K562 (cell line): Measurements from ENCODE around the gene ZSWIM4. TPM values are rescaled to one million over a fixed set of nuclear protein-coding genes. Genes with fewer than 3 reads are reported as not detected.

ENCODE experiments used
- ARID1B ChIP-seq: fragments of 450-650 bp; IDR thresholded peaks from 2 replicates; pipeline ENCODE4 v1.6.1; 2016; ENCODE audit warnings: antibody characterized with exemption, mild to moderate bottlenecking, inconsistent platforms
- DDX20 ChIP-seq: fragments of 450-650 bp; IDR thresholded peaks from 2 replicates; pipeline ENCODE4 v1.6.1; 2016; ENCODE audit warnings: missing genetic modification characterization, low read depth, mild to moderate bottlenecking, missing compliant biosample characterization, moderate library complexity
- DPF2 ChIP-seq: fragments of 450-650 bp; IDR thresholded peaks from 2 replicates; pipeline ENCODE4 v1.6.1; 2016
- EGR1 ChIP-seq: fragments of 450-650 bp; conservative IDR thresholded peaks from 2 replicates; pipeline ENCODE4 v1.6.1; 2017; ENCODE audit warnings: mild to moderate bottlenecking
- ELF2 ChIP-seq: fragments of 250-450 bp; sonication (Bioruptor Pico); IDR thresholded peaks from 2 replicates; pipeline ENCODE4 v1.5.0; 2021; ENCODE audit warnings: mild to moderate bottlenecking
- FOS ChIP-seq: IDR thresholded peaks from 3 replicates; pipeline ENCODE4 v1.6.1; 2011; ENCODE audit not compliant: insufficient read length; ENCODE audit errors: extremely low read depth
- KDM2B ChIP-seq: fragments of 250-450 bp; sonication (Bioruptor Pico); IDR thresholded peaks from 2 replicates; pipeline ENCODE4 v1.8.0; 2021; ENCODE audit warnings: mild to moderate bottlenecking, moderate library complexity
- MAFG ChIP-seq: fragments of 450-650 bp; conservative IDR thresholded peaks from 2 replicates; pipeline ENCODE4 v1.6.1; 2016; ENCODE audit warnings: missing genetic modification characterization, missing compliant biosample characterization
- NCOA1 ChIP-seq: fragments of 450-650 bp; IDR thresholded peaks from 2 replicates; pipeline ENCODE4 v1.6.1; 2016; ENCODE audit warnings: low read depth
- NCOA6 ChIP-seq: fragments of 450-650 bp; IDR thresholded peaks from 2 replicates; pipeline ENCODE4 v1.6.1; 2017; ENCODE audit warnings: mild to moderate bottlenecking
- NFXL1 ChIP-seq: fragments of 450-650 bp; formaldehyde crosslinking; IDR thresholded peaks from 2 replicates; pipeline ENCODE4 v1.4.0; 2021; ENCODE audit warnings: mild to moderate bottlenecking
- PHB2 ChIP-seq: fragments of 450-650 bp; IDR thresholded peaks from 2 replicates; pipeline ENCODE4 v1.6.1; 2017; ENCODE audit warnings: low read depth
- RCOR1 ChIP-seq, 2 experiments: IDR thresholded peaks; 2 replicates each; pipeline ENCODE4 v1.6.1; 2012; ENCODE audit warnings: low read depth in 2 of 2, low read length in 2 of 2, borderline replicate concordance in 1 of 2, improper control_type of control experiment in 1 of 2
- SMARCE1 ChIP-seq: fragments of 450-650 bp; IDR thresholded peaks from 2 replicates; pipeline ENCODE4 v1.7.1; 2016; ENCODE audit warnings: mild to moderate bottlenecking
- SPI1 ChIP-seq: IDR thresholded peaks from 2 replicates; pipeline ENCODE4 v1.6.1; 2011; ENCODE audit warnings: low read depth, low read length, control low read depth, borderline replicate concordance
- TAF15 ChIP-seq: fragments of 200-400 bp; formaldehyde crosslinking; IDR thresholded peaks from 2 replicates; pipeline ENCODE4 v1.6.1; 2017; ENCODE audit warnings: mild to moderate bottlenecking, low read depth, low read length, moderate library complexity
- THRAP3 ChIP-seq: fragments of 450-650 bp; IDR thresholded peaks from 2 replicates; pipeline ENCODE4 v1.6.1; 2016; ENCODE audit warnings: mild to moderate bottlenecking, inconsistent platforms, borderline replicate concordance
- ZBTB8A ChIP-seq: fragments of 450-650 bp; IDR thresholded peaks from 2 replicates; pipeline ENCODE4 v1.6.1; 2018; ENCODE audit warnings: mild to moderate bottlenecking, moderate library complexity; ENCODE audit not compliant: partially characterized antibody
- ZC3H8 ChIP-seq: fragments of 450-650 bp; IDR thresholded peaks from 2 replicates; pipeline ENCODE4 v1.6.1; 2017
- polyA plus RNA-seq, 8 experiments: library from polyadenylated mRNA; depleted of rRNA in 4 of 8; stranded (reverse) in 5 of 8; unstranded in 3 of 8; fragments of >200 nt; fragmentation: Nextera tagmentation in 2 of 8; fragmentation: Illumina TruSeq in 1 of 8; extraction: Ambion mirVana in 2 of 8; extraction: Trizol in 1 of 8; gene quantifications; 2 replicates each; pipeline versions ENCODE4 v1.2.1 to v1.2.3, GENCODE V29; 2011 to 2014; ENCODE audit warnings: inconsistent platforms in 1 of 8, missing spikeins in 1 of 8
- total RNA-seq, 7 experiments: library from RNA; depleted of rRNA in 6 of 7; stranded (reverse); fragments of >200 nt in 6 of 7; fragmentation: Illumina TruSeq in 2 of 7; extraction: Trizol in 2 of 7; gene quantifications; 2 replicates each; pipeline versions ENCODE4 v1.2.1 to v1.2.3, GENCODE V29; 2011 to 2021; ENCODE audit warnings: low replicate concordance in 1 of 7
- TF ChIP-seq, protein P1 (sequence below): fragments of 200-800 bp; sonication (Bioruptor generic); IDR thresholded peaks from 2 replicates; pipeline ENCODE4 v1.6.1; 2017; ENCODE audit warnings: missing genetic modification characterization, missing compliant biosample characterization
- TF ChIP-seq, protein P2 (sequence below): fragments of 250-450 bp; sonication (Bioruptor Pico); IDR thresholded peaks from 2 replicates; pipeline ENCODE4 v1.4.0; 2020; ENCODE audit warnings: mild to moderate bottlenecking, moderate library complexity
- TF ChIP-seq, protein P3 (sequence below): fragments of 250-450 bp; sonication (Bioruptor Pico); IDR thresholded peaks from 2 replicates; pipeline ENCODE4 v1.5.0; 2021; ENCODE audit warnings: mild to moderate bottlenecking, moderate library complexity
- TF ChIP-seq, protein P4 (sequence below): sonication (generic); formaldehyde crosslinking; IDR thresholded peaks from 2 replicates; pipeline ENCODE4 v1.9.0; 2022; ENCODE audit warnings: mild to moderate bottlenecking, missing genetic modification reagents

Gene ZSWIM4
- total and polyA plus RNA-seq, 9 of the 15 experiments (the other 6 are each of a cell fraction or from before 2014, with no cell fraction given), result 0.25 to 3.7 (median 0.79) TPM; not detected in 2

DNA sequence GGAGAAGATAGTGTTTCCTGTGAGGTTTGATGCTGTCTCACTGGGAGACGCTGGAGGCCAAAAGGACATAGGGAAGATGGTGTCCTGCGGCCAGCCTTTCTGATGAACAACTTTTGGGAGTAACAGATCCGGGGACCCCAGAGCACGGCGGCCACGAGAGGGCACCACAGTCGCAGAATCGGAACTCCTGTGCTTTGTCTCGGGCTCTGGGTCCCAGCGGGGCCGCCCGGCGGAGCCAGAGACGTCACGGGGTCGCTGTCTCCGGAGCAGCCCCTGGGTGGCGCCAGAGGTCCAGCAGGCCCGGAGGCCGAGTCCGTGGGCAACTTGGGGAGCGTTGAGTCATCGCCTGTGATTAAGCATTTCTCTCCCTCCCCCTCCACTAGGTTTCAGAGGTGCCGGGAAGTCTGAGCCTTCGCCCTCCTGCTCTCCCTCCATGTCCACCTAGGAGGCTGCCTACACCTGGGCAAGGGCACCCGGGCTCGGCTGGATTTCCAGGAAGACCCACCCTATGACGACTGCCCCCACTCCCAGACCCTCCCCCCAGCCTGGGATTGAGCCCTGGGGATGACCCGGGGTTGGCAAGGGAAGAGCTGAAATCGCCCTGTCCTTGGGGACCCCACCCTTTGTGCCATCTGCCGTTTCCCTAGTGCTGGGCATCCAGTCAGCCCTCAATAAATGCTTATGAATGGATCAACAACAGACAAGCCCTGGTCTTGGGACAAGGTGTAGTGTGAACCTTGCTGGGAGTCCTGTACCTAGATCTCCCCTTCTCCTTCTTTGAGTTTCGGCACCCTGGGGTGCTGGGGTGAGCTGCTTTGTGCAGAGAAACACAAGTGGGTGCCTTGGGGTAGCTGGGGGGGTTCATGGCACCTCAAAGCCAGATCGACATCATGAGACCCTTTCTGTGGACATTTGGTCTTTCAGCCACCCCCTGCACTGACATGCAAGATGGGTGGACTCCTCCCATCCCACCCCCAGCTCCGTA, 85.1 kb downstream of the ZSWIM4 start (continued):
- no peak for TF ChIP-seq SPI1
- no peak for TF ChIP-seq DDX20 (tag)
- peak; percentile 82 for TF ChIP-seq SMARCE1
- TF ChIP-seq KDM2B (CRISPR knock-in tag), result no peak
- TF ChIP-seq, protein P1, sequence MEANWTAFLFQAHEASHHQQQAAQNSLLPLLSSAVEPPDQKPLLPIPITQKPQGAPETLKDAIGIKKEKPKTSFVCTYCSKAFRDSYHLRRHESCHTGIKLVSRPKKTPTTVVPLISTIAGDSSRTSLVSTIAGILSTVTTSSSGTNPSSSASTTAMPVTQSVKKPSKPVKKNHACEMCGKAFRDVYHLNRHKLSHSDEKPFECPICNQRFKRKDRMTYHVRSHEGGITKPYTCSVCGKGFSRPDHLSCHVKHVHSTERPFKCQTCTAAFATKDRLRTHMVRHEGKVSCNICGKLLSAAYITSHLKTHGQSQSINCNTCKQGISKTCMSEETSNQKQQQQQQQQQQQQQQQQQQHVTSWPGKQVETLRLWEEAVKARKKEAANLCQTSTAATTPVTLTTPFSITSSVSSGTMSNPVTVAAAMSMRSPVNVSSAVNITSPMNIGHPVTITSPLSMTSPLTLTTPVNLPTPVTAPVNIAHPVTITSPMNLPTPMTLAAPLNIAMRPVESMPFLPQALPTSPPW, result peak; percentile 91
- peak in 1 of 2 experiments; percentile 90; a peak in 2 of 4 replicates for TF ChIP-seq RCOR1 (IDR thresholded peaks at IDR 0.05; ENCODE audit: borderline replicate concordance in 1 of 2, low read depth in 2 of 2, low read length in 2 of 2)
- no peak for TF ChIP-seq NFXL1 (CRISPR knock-in tag)
- TF ChIP-seq, protein P2, sequence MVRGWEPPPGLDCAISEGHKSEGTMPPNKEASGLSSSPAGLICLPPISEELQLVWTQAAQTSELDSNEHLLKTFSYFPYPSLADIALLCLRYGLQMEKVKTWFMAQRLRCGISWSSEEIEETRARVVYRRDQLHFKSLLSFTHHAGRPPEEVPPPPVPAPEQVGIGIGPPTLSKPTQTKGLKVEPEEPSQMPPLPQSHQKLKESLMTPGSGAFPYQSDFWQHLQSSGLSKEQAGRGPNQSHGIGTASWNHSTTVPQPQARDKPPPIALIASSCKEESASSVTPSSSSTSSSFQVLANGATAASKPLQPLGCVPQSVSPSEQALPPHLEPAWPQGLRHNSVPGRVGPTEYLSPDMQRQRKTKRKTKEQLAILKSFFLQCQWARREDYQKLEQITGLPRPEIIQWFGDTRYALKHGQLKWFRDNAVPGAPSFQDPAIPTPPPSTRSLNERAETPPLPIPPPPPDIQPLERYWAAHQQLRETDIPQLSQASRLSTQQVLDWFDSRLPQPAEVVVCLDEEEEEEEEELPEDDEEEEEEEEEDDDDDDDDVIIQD (CRISPR knock-in tag), result no peak
- no peak for TF ChIP-seq THRAP3
- TF ChIP-seq, protein P3, sequence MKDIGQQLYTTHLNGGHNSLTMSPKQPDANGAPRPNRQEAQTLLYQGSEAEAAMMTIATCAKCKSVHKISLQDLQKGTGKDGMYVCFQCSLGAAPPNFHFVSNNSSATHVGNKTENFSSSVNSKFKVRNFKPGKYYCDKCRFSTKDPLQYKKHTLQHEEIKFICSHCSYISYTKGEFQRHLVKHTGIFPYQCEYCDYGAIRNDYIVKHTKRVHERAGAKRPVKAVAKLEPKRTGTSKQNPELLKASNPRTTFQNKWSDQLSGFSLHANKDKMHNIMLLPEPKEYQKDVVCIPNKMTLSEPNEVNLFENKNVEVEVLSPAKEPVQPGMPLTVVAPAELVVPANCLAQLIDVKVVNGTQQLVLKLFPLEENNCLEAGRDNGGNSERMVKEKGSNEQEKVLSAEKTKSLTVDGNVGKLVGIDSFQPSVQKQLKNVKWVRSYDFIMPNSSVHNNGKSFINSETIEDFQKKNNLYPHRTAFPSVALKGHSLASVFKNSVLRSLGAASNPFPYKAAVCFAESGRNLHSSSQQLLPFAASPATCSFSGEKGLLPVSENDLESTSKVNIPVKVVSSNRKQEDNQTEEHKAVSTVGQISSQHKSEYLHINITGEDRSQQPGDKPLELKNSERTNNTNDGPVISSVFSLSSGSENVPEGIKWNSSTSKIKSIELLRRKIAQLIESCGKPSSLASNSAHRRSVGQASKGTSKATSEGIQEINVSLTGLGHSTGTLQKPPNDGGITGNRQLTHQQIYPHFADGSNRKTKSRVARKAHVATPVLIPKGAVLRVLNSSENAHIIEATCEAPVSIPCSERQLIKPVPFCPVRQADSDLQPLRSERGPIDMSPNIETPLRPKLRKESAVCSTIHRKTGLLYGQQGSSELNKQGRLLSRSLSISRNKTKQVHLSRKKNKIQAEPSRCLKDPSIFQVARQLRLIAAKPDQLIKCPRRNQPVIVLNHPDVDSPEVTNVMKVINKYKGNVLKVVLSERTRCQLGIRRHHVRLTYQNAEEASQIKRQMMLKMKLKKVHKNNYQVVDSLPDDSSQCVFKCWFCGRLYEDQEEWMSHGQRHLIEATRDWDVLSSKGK (CRISPR knock-in tag), result no peak
- no peak for TF ChIP-seq ELF2 (CRISPR knock-in tag)
- TF ChIP-seq ZC3H8, result no peak
- TF ChIP-seq ZBTB8A, result no peak
- TF ChIP-seq TAF15, result no peak
- TF ChIP-seq FOS, result peak; percentile 59
- TF ChIP-seq MAFG, result peak; percentile 88
- TF ChIP-seq ARID1B, result peak; percentile 81
- TF ChIP-seq, protein P4, sequence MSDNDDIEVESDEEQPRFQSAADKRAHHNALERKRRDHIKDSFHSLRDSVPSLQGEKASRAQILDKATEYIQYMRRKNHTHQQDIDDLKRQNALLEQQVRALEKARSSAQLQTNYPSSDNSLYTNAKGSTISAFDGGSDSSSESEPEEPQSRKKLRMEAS (CRISPR knock-in tag), result peak; percentile 37; the same call in 1 of the 2 replicates
- no peak for TF ChIP-seq PHB2
- no peak for TF ChIP-seq NCOA6
- peak; percentile 62; the same call in 1 of the 2 replicates for TF ChIP-seq NCOA1
- TF ChIP-seq EGR1, result peak; percentile 64
- peak; percentile 85 for TF ChIP-seq DPF2
